B cell (primary cell): Measurements from ENCODE around the gene KCNH1. TPM values are rescaled to one million over a fixed set of nuclear protein-coding genes. Genes with fewer than 3 reads are reported as not detected.

Experiments
- ATAC-seq: fragments of 200-7000 bp; cut with Tn5 transposase; one replicate; pipeline ENCODE4 v1.10.0; 2021; ENCODE audit warnings: low read depth, mild to moderate bottlenecking, moderate number of reproducible peaks, moderate library complexity
- CTCF ChIA-PET: fragments of 350-600 bp; sonication (Branson Sonifier 250); formaldehyde crosslinking; loops from one replicate; lab custom pipeline; 2021; ENCODE audit warnings: antibody characterized with exemption, inconsistent platforms; lab: Charles Lee
- POLR2A ChIA-PET: fragments of 350-600 bp; sonication (Branson Sonifier 250); formaldehyde crosslinking; loops from one replicate; lab custom pipeline; 2021; ENCODE audit warnings: antibody characterized with exemption; lab: Charles Lee
- DNase-seq: peaks from one replicate; pipeline ENCODE4 v3.0.0; 2013
- H2AFZ ChIP-seq: 2 replicates; pipeline ENCODE4 v1.6.1; 2012; ENCODE audit warnings: mild to moderate bottlenecking, low read depth, low read length; ENCODE audit not compliant: insufficient read depth, poor library complexity, severe bottlenecking
- H3K27ac ChIP-seq, 2 donors: 1 replicate in 1 of 2; 2 replicates in 1 of 2; pipeline ENCODE4 v1.5.1; 2012 to 2013; ENCODE audit warnings: low read length in 2 of 2, mild to moderate bottlenecking in 2 of 2, moderate library complexity in 1 of 2
- H3K27me3 ChIP-seq, 4 experiments: fragments of 200-600 bp in 1 of 4; sonication (generic) in 1 of 4; replicated peaks in 1 of 4; 1 replicate in 2 of 4; 2 replicates in 2 of 4; pipeline versions ENCODE4 v1.6.1 to v1.7.0; 2013 to 2016; ENCODE audit warnings: low read length in 3 of 4, mild to moderate bottlenecking in 2 of 4, mixed read lengths in 1 of 4, moderate library complexity in 1 of 4; ENCODE audit not compliant: insufficient read depth in 4 of 4, control insufficient read depth in 3 of 4; ENCODE audit errors: control extremely low read depth in 1 of 4
- H3K36me3 ChIP-seq, 2 experiments: replicated peaks in 1 of 2; 1 replicate in 1 of 2; 2 replicates in 1 of 2; pipeline versions ENCODE4 v1.6.1 to v1.7.1; 2013; ENCODE audit warnings: low read length in 1 of 2; ENCODE audit not compliant: insufficient read depth in 2 of 2, control insufficient read depth in 1 of 2; ENCODE audit errors: control extremely low read depth in 1 of 2, extremely low read depth in 1 of 2
- H3K4me1 ChIP-seq, 2 donors: fragments of 200-600 bp in 1 of 2; sonication (generic) in 1 of 2; 1 replicate in 1 of 2; 2 replicates in 1 of 2; pipeline versions ENCODE4 v1.5.1 to v1.6.1; 2013 to 2017; ENCODE audit warnings: low read length in 2 of 2; ENCODE audit not compliant: control insufficient read depth in 2 of 2, insufficient read depth in 2 of 2
- H3K4me2 ChIP-seq: replicated peaks from 2 replicates; pipeline ENCODE3; 2012; ENCODE audit warnings: mild to moderate bottlenecking, low read depth, low read length; ENCODE audit not compliant: poor library complexity, severe bottlenecking
- H3K4me3 ChIP-seq, 5 experiments: fragments of 200-600 bp in 1 of 5; sonication (generic) in 1 of 5; 1 replicate in 3 of 5; 2 replicates in 2 of 5; pipeline versions ENCODE4 v1.5.1 to v1.7.0; 2011 to 2016; ENCODE audit warnings: low read length in 4 of 5, mild to moderate bottlenecking in 4 of 5, low read depth in 2 of 5, control low read depth in 1 of 5, moderate library complexity in 1 of 5; ENCODE audit not compliant: insufficient read depth in 1 of 5; ENCODE audit errors: control extremely low read depth in 1 of 5, extremely low read depth in 1 of 5
- H3K79me2 ChIP-seq: fragments of 200-600 bp; sonication (generic); one replicate; pipeline ENCODE4 v1.6.0; 2016; ENCODE audit warnings: low read length; ENCODE audit not compliant: control insufficient read depth, insufficient read depth
- H3K9ac ChIP-seq: fragments of 200-600 bp; sonication (generic); 2 replicates; pipeline ENCODE4 v1.6.1; 2017; ENCODE audit warnings: mild to moderate bottlenecking, low read length, moderate library complexity
- H3K9me3 ChIP-seq, 3 donors: one replicate each; pipeline versions ENCODE4 v1.6.1 to v1.7.1; 2013; ENCODE audit warnings: low read length in 2 of 3; ENCODE audit not compliant: control insufficient read depth in 2 of 3, insufficient read depth in 1 of 3; ENCODE audit errors: control extremely low read depth in 1 of 3
- H4K20me1 ChIP-seq: 2 replicates; pipeline ENCODE4 v1.6.0; 2012; ENCODE audit warnings: mild to moderate bottlenecking, low read length; ENCODE audit not compliant: insufficient read depth, control insufficient read depth, poor library complexity, severe bottlenecking
- H3K27ac Mint-ChIP-seq: one replicate; pipeline ENCODE4 v1.8.0; 2021; ENCODE audit warnings: mixed read lengths
- H3K27me3 Mint-ChIP-seq: one replicate; pipeline ENCODE4 v1.8.0; 2021; ENCODE audit warnings: mixed read lengths
- H3K4me1 Mint-ChIP-seq: one replicate; pipeline ENCODE4 v1.8.0; 2021; ENCODE audit warnings: mixed read lengths
- H3K4me3 Mint-ChIP-seq: one replicate; pipeline ENCODE4 v1.8.0; 2021; ENCODE audit warnings: mixed read lengths
- H3K9me3 Mint-ChIP-seq: one replicate; pipeline ENCODE4 v1.8.0; 2022; ENCODE audit warnings: mixed read lengths; ENCODE audit not compliant: insufficient read depth
- EZH2 ChIP-seq: IDR thresholded peaks from 2 replicates; pipeline ENCODE4 v1.6.1; 2012; ENCODE audit warnings: borderline replicate concordance, low read depth, mild to moderate bottlenecking, moderate library complexity, low read length; ENCODE audit not compliant: insufficient read depth, poor library complexity, severe bottlenecking
- intact Hi-C: fragments of 100-400 bp; cut with micrococcal nuclease; formaldehyde crosslinking; loops from one replicate; pipeline ENCODE4 v1.10.0; 2022
- polyA plus RNA-seq: library from polyadenylated mRNA; depleted of rRNA; stranded (reverse); fragments of >200 nt; gene quantifications from 2 replicates; pipeline ENCODE4 v1.2.3, GENCODE V29; 2012
- total RNA-seq, 2 donors: library from RNA; stranded (reverse); fragments of 120-200 nt in 1 of 2; gene quantifications; 1 replicate in 1 of 2; 2 replicates in 1 of 2; pipeline versions ENCODE4 v1.2.3 to v1.2.4, GENCODE V29; 2013 to 2022
- TF ChIP-seq, protein P1 (sequence below): fragments of 200-600 bp; IDR thresholded peaks from one replicate; pipeline ENCODE4 v1.8.0; 2022; ENCODE audit warnings: antibody characterized with exemption, mild to moderate bottlenecking

KCNH1 gene
- total and polyA plus RNA-seq, 2 donors (not counting 1 experiment from before 2014, with no cell fraction given), result not detected

GRCh38 chr1:210853276-210853675 is 280.7 kb downstream of the KCNH1 start:
- Histone ChIP-seq H3K4me1 (no peaks in the 10 kb centered on the region), H3K4me3 (no peak overlapping the region), H3K27ac (no peak overlapping the region), H3K4me2 (no peak overlapping the region), H2AFZ (no peak overlapping the region), H3K9me3 (no peaks in the 10 kb centered on the region), H3K27me3 (no peaks in the 10 kb centered on the region), H3K9ac (no peak overlapping the region), H3K36me3 (no peaks in the 10 kb centered on the region), H3K79me2 (no peaks in the 10 kb centered on the region), H4K20me1 (no peaks in the 10 kb centered on the region)
- no peaks in the 10 kb centered on the region for H3K4me1 Mint-ChIP-seq
- ChIA-PET CTCF (no interaction called here), POLR2A (no interaction called here)
- no peaks in the 10 kb centered on the region for H3K9me3 Mint-ChIP-seq
- no peak for ATAC-seq
- TF ChIP-seq, protein P1, sequence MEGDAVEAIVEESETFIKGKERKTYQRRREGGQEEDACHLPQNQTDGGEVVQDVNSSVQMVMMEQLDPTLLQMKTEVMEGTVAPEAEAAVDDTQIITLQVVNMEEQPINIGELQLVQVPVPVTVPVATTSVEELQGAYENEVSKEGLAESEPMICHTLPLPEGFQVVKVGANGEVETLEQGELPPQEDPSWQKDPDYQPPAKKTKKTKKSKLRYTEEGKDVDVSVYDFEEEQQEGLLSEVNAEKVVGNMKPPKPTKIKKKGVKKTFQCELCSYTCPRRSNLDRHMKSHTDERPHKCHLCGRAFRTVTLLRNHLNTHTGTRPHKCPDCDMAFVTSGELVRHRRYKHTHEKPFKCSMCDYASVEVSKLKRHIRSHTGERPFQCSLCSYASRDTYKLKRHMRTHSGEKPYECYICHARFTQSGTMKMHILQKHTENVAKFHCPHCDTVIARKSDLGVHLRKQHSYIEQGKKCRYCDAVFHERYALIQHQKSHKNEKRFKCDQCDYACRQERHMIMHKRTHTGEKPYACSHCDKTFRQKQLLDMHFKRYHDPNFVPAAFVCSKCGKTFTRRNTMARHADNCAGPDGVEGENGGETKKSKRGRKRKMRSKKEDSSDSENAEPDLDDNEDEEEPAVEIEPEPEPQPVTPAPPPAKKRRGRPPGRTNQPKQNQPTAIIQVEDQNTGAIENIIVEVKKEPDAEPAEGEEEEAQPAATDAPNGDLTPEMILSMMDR, result no peak
- no peak overlapping the region for H3K27ac Mint-ChIP-seq
- no peak overlapping the region for H3K4me3 Mint-ChIP-seq
- intact Hi-C loops, result no loop called here
- H3K27me3 Mint-ChIP-seq, result no peaks in the 10 kb centered on the region
- no peak for DNase-seq

DNA sequence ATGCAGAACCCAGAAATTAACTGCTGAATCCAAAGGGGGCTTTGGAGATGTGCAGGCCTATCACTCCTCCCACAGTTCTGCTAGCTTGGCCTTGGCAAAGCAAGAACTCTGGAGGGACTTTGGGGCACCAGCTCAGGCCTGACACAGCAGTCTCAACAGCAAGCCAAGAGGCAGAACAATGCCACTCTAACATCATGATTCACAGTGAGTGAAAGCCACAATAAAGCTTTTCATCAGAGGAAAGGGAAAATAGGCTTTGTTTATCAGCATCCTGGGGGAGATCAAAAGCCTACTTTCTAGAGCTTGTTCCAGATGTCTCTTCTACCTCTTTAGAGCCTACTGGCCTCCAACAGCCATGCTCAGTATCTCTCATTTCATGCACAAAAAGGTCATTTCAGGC is 283.4 kb downstream of the KCNH1 start:
- Histone ChIP-seq H3K9me3 (no peaks in the 10 kb centered on the region), H3K4me2 (no peak overlapping the region), H3K36me3 (no peaks in the 10 kb centered on the region), H3K4me1 (no peaks in the 10 kb centered on the region), H4K20me1 (no peaks in the 10 kb centered on the region), H3K79me2 (no peaks in the 10 kb centered on the region), H3K27me3 (no peaks in the 10 kb centered on the region), H3K27ac (no peak overlapping the region), H2AFZ (no peak overlapping the region), H3K4me3 (no peak overlapping the region), H3K9ac (no peak overlapping the region)
- no peak for DNase-seq
- Mint-ChIP-seq H3K27ac (no peak overlapping the region), H3K27me3 (no peaks in the 10 kb centered on the region), H3K4me3 (no peak overlapping the region), H3K9me3 (no peaks in the 10 kb centered on the region), H3K4me1 (no peaks in the 10 kb centered on the region)
- ChIA-PET CTCF (no interaction called here), POLR2A (no interaction called here)
- intact Hi-C loops, result no loop called here
- TF ChIP-seq EZH2, result no peak
- TF ChIP-seq, protein P1, result no peak
- no peak for ATAC-seq
